ENCODE measurements around the gene LMAN1L. TPM values are rescaled to one million over a fixed set of nuclear protein-coding genes. Genes with fewer than 3 reads are reported as not detected.

LMAN1L gene
- total RNA-seq, 2 donors from 2014 or later: not detected

GRCh38 chr15:74869372-74869725 lies 56.7 kb downstream of the LMAN1L start:
- TF ChIP-seq CTCF (IDR thresholded peaks at IDR 0.05) (no peak), POLR2A (IDR thresholded peaks at IDR 0.05) (no peak)
- Histone ChIP-seq H3K27me3 (no peaks in the 10 kb centered on the region), H3K36me3 (replicated peaks in 1 of 2; ENCODE audit: insufficient read depth in 1 of 2, low read depth in 2 of 2) (no peaks in the 10 kb centered on the region), H3K4me1 (peaks cover 67% of the 10 kb centered on the region), H3K27ac (peak overlapping the region in 2 of 4 donors; percentile 26 to 68), H3K9me3 (no peaks in the 10 kb centered on the region), H3K4me3 (no peak overlapping the region)
- no peak for ATAC-seq
- intact Hi-C loops (cut with DNase I): no loop called here
- DNase-seq: no peak

- Histone ChIP-seq H3K36me3 (replicated peaks in 1 of 2; ENCODE audit: insufficient read depth in 1 of 2, low read depth in 2 of 2) (no peaks in the 10 kb centered on the region), H3K4me3 (no peak overlapping the region), H3K9me3 (no peaks in the 10 kb centered on the region), H3K27me3 (no peaks in the 10 kb centered on the region), H3K4me1 (peaks cover 67% of the 10 kb centered on the region), H3K27ac (peak overlapping the region in 2 of 4 donors; percentile 26 to 68)
- 23 to 41% methylated on average over 5 to 6 of the region's 6 CpGs for WGBS, 2 donors
- intact Hi-C loops (cut with DNase I): no loop called here
- DNase-seq (peak in 3 of 4 donors; percentile 33 to 77 (median 39)), ATAC-seq (no peak)
- no peak for TF ChIP-seq CTCF (IDR thresholded peaks at IDR 0.05)
- peak in 1 of 3 donors; percentile 45 for TF ChIP-seq POLR2A (IDR thresholded peaks at IDR 0.05)
Observed at GRCh38 chr15:74869726-74870407, 57.2 kb downstream of the LMAN1L start.

- peaks cover 64% of the 10 kb centered on the region for H3K4me1 ChIP-seq
- H3K27me3 ChIP-seq: no peaks in the 10 kb centered on the region
- ATAC-seq (no peak), DNase-seq (no peak)
- TF ChIP-seq CTCF (IDR thresholded peaks at IDR 0.05) (no peak), POLR2A (IDR thresholded peaks at IDR 0.05) (no peak)
- no peaks in the 10 kb centered on the region for H3K36me3 ChIP-seq (replicated peaks in 1 of 2; ENCODE audit: insufficient read depth in 1 of 2, low read depth in 2 of 2)
- no peak overlapping the region for H3K4me3 ChIP-seq
- 19 to 30% methylated on average over 6 of the region's 6 CpGs for WGBS, 2 donors
- H3K27ac ChIP-seq: peak overlapping the region in 2 of 4 donors; percentile 26 to 68
- H3K9me3 ChIP-seq: no peaks in the 10 kb centered on the region
- intact Hi-C loops (cut with DNase I): no loop called here
Observed at GRCh38 chr15:74870436-74871215, 58.0 kb downstream of the LMAN1L start.

- Histone ChIP-seq H3K27me3 (no peaks in the 10 kb centered on the region), H3K4me1 (peaks cover 47% of the 10 kb centered on the region), H3K27ac (peak overlapping the region; percentile 72 to 97 (median 96)), H3K4me3 (peak overlapping the region; percentile 42 to 63), H3K9me3 (no peaks in the 10 kb centered on the region), H3K36me3 (replicated peaks in 1 of 2; ENCODE audit: insufficient read depth in 1 of 2, low read depth in 2 of 2) (no peaks in the 10 kb centered on the region)
- ATAC-seq (no peak), DNase-seq (no peak)
- TF ChIP-seq CTCF (IDR thresholded peaks at IDR 0.05): no peak
- TF ChIP-seq POLR2A (IDR thresholded peaks at IDR 0.05): no peak
- 0% methylated on average over 9 to 11 of the region's 11 CpGs for WGBS, 2 donors
- intact Hi-C loops (cut with DNase I): no loop called here
Observed at GRCh38 chr15:74872702-74873035, 60.0 kb downstream of the LMAN1L start.
